ELF-1 (cell line): Measurements from ENCODE around the gene CEP104.
A peak's percentile ranks its signal among the peaks of the same experiment; 100 is the strongest.

Experiments used
- DNase-seq: peaks from one replicate; pipeline ENCODE4 v3.0.0-alpha.2; 2016; ENCODE audit warnings: low read depth, low spot score

Gene CEP104

GRCh38 chr1:3778590-3779264 is 78.3 kb downstream of the CEP104 start:
- no peak for DNase-seq

- DNase-seq, result no peak
These were observed 79.1 kb downstream of the CEP104 start for GRCh38 chr1:3777647-3778589.

- DNase-seq, result peak; percentile 29
These were observed 79.9 kb downstream of the CEP104 start for GRCh38 chr1:3777078-3777547.

- no peak for DNase-seq
These were observed 80.6 kb downstream of the CEP104 start for GRCh38 chr1:3776231-3776961.

- peak; percentile 73 for DNase-seq
These were observed 81.4 kb downstream of the CEP104 start for GRCh38 chr1:3775490-3776230.

GRCh38 chr1:3774946-3775489 is 82.0 kb downstream of the CEP104 start:
- DNase-seq, result peak; percentile 33

GRCh38 chr1:3774276-3774945 is 82.6 kb downstream of the CEP104 start:
- DNase-seq, result peak; percentile 21

GRCh38 chr1:3773572-3774275 is 83.3 kb downstream of the CEP104 start:
- peak; percentile 74 for DNase-seq

GRCh38 chr1:3772715-3773571 is 84.1 kb downstream of the CEP104 start, which contains the start of gene SMIM1:
Gene SMIM1 (plus strand): TSS chr1:3772749. CDS start chr1:3775374, 2,625 bp downstream.
- DNase-seq, result peak; percentile 32

- peak; percentile 67 for DNase-seq
These were observed 84.8 kb downstream of the CEP104 start for GRCh38 chr1:3772027-3772714.

GRCh38 chr1:3771108-3772026 is 85.6 kb downstream of the CEP104 start:
- DNase-seq, result peak; percentile 38

GRCh38 chr1:3770047-3770765 is 86.8 kb downstream of the CEP104 start:
- DNase-seq, result no peak

- DNase-seq, result no peak
These were observed 88.1 kb downstream of the CEP104 start for GRCh38 chr1:3768811-3769390.

- DNase-seq, result no peak
These were observed 89.6 kb downstream of the CEP104 start for GRCh38 chr1:3767328-3767925.

GRCh38 chr1:3763351-3764125 is 93.5 kb downstream of the CEP104 start:
- no peak for DNase-seq
